PC-3 (cell line): Measurements from ENCODE around the gene COPS8. TPM values are rescaled to one million over a fixed set of nuclear protein-coding genes. Genes with fewer than 3 reads are reported as not detected.
A peak's percentile ranks its signal among the peaks of the same experiment; 100 is the strongest.

Experiments
- ATAC-seq: fragments of 200-7000 bp; cut with Tn5 transposase; 2 replicates; pipeline ENCODE4 v1.9.1; 2020; ENCODE audit warnings: mild to moderate bottlenecking, moderate library complexity
- BruUV-seq: library from RNA; stranded (reverse); fragments of 400-500 nt; replicated peaks from 2 replicates; lab custom pipeline; 2021; lab: Mats Ljungman, UMichigan
- CTCF ChIA-PET: fragments of 300-600 bp; sonication (Branson Sonifier 250); formaldehyde crosslinking; loops from one replicate; lab custom pipeline; 2022; ENCODE audit warnings: antibody characterized with exemption; lab: Charles Lee
- POLR2A ChIA-PET: fragments of 300-600 bp; sonication (Branson Sonifier 250); formaldehyde crosslinking; loops from one replicate; lab custom pipeline; 2022; ENCODE audit warnings: antibody characterized with exemption; ENCODE audit not compliant: unreplicated experiment; lab: Charles Lee
- DNase-seq: peaks from one replicate; pipeline ENCODE4 v3.0.0-alpha.2; 2015
- H2AFZ ChIP-seq: fragments of 300-600 bp; sonication (generic); 2 replicates; pipeline ENCODE4 v1.6.0; 2016; ENCODE audit warnings: antibody characterized with exemption, low read length
- H3F3A ChIP-seq: fragments of 300-600 bp; sonication (generic); one replicate; pipeline ENCODE4 v1.6.0; 2017; ENCODE audit warnings: antibody characterized with exemption, low read length, control low read depth, mild to moderate bottlenecking; ENCODE audit not compliant: unreplicated experiment
- H3K27ac ChIP-seq: fragments of 300-600 bp; sonication (generic); 2 replicates; pipeline ENCODE4 v1.5.1; 2016; ENCODE audit warnings: mild to moderate bottlenecking, low read length
- H3K27me3 ChIP-seq: fragments of 300-600 bp; sonication (generic); 2 replicates; pipeline ENCODE4 v1.6.1; 2016; ENCODE audit warnings: low read length, mixed read lengths
- H3K36me3 ChIP-seq: fragments of 300-600 bp; sonication (generic); 2 replicates; pipeline ENCODE4 v1.6.1; 2016; ENCODE audit warnings: low read depth, mixed run types, low read length, mixed read lengths
- H3K4me1 ChIP-seq: fragments of 300-600 bp; sonication (generic); 2 replicates; pipeline ENCODE4 v1.5.1; 2016; ENCODE audit warnings: low read length; ENCODE audit not compliant: insufficient read depth
- H3K4me2 ChIP-seq: fragments of 300-600 bp; sonication (generic); 2 replicates; pipeline ENCODE4 v1.6.0; 2016; ENCODE audit warnings: low read length
- H3K4me3 ChIP-seq: fragments of 300-600 bp; sonication (generic); 2 replicates; pipeline ENCODE4 v1.5.1; 2016; ENCODE audit warnings: mild to moderate bottlenecking, low read length, mixed read lengths
- H3K79me2 ChIP-seq: fragments of 300-600 bp; sonication (generic); 2 replicates; pipeline ENCODE4 v1.6.1; 2017; ENCODE audit warnings: low read length, mixed read lengths
- H3K9ac ChIP-seq: fragments of 300-600 bp; sonication (generic); 2 replicates; pipeline ENCODE4 v1.6.0; 2016; ENCODE audit warnings: mild to moderate bottlenecking, low read length
- H3K9me2 ChIP-seq: fragments of 300-600 bp; sonication (generic); replicated peaks from 2 replicates; pipeline ENCODE4 v1.6.1; 2016; ENCODE audit warnings: mixed run types, low read length, mixed read lengths
- H3K9me3 ChIP-seq: fragments of 300-600 bp; sonication (generic); 2 replicates; pipeline ENCODE4 v1.6.1; 2016; ENCODE audit warnings: low read length, mixed read lengths
- H4K20me1 ChIP-seq: fragments of 300-600 bp; sonication (generic); 2 replicates; pipeline ENCODE4 v1.6.1; 2016; ENCODE audit warnings: low read length, mixed read lengths
- CTCF ChIP-seq: fragments of 300-600 bp; sonication (generic); conservative IDR thresholded peaks from 2 replicates; pipeline ENCODE4 v1.5.1; 2017; ENCODE audit warnings: antibody characterized with exemption, low read depth, mild to moderate bottlenecking, low read length
- EZH2 ChIP-seq: fragments of 300-600 bp; sonication (generic); IDR thresholded peaks from one replicate; pipeline ENCODE4 v1.6.1; 2017; ENCODE audit warnings: antibody characterized with exemption, mild to moderate bottlenecking, low read length; ENCODE audit not compliant: unreplicated experiment
- EZH2phosphoT487 ChIP-seq: fragments of 300-600 bp; sonication (generic); IDR thresholded peaks from 2 replicates; pipeline ENCODE4 v1.6.1; 2018; ENCODE audit warnings: mild to moderate bottlenecking, antibody characterized with exemption, low read length, borderline replicate concordance
- intact Hi-C: fragments of 100-400 bp; cut with micrococcal nuclease; formaldehyde crosslinking; loops from 2 replicates; pipeline ENCODE4 v1.9.0; 2023
- total RNA-seq: library from RNA; depleted of rRNA; stranded (reverse); fragments of >200 nt; gene quantifications from 2 replicates; pipeline ENCODE4 v1.2.3, GENCODE V29; 2014

The COPS8 gene
- total RNA-seq, 1 experiment from 2014 or later, result 109 TPM

GRCh38 chr2:237131749-237132533 is 46.3 kb downstream of the COPS8 start:
- ChIA-PET POLR2A (no interaction called here), CTCF (interaction anchor here (0.6 kb wide), 1 partner anchor 18 kb away, joined by 3 read pairs; no protein-coding TSS in a partner anchor)
- no peaks in the 10 kb centered on the region for H3K9me2 ChIP-seq
- no peaks in the 10 kb centered on the region for H3K9me3 ChIP-seq
- no peak overlapping the region for H3K9ac ChIP-seq
- H3K27ac ChIP-seq, result no peak overlapping the region
- H4K20me1 ChIP-seq, result no peaks in the 10 kb centered on the region
- H3F3A ChIP-seq, result no peaks in the 10 kb centered on the region
- TF ChIP-seq CTCF (no peak), EZH2phosphoT487 (no peak), EZH2 (no peak)
- DNase-seq (no peak), ATAC-seq (no peak)
- no peak overlapping the region for H3K4me3 ChIP-seq
- H2AFZ ChIP-seq, result no peak overlapping the region
- intact Hi-C loops, result no loop called here
- no peaks in the 10 kb centered on the region for H3K36me3 ChIP-seq
- no peaks in the 10 kb centered on the region for H3K79me2 ChIP-seq
- peaks cover 15% of the 10 kb centered on the region for H3K4me1 ChIP-seq
- H3K4me2 ChIP-seq, result no peak overlapping the region
- H3K27me3 ChIP-seq, result no peaks in the 10 kb centered on the region
- no TSS peak for BruUV-seq

GRCh38 chr2:237132799-237133198 is 47.1 kb downstream of the COPS8 start:
- Histone ChIP-seq H2AFZ (no peak overlapping the region), H3K27ac (no peak overlapping the region), H3K4me1 (peaks cover 9% of the 10 kb centered on the region), H3K36me3 (no peaks in the 10 kb centered on the region), H3K4me3 (no peak overlapping the region), H3K9me2 (no peaks in the 10 kb centered on the region), H3K79me2 (no peaks in the 10 kb centered on the region), H3K9me3 (no peaks in the 10 kb centered on the region), H3K27me3 (no peaks in the 10 kb centered on the region), H4K20me1 (no peaks in the 10 kb centered on the region), H3K4me2 (no peak overlapping the region), H3K9ac (no peak overlapping the region), H3F3A (no peaks in the 10 kb centered on the region)
- no TSS peak for BruUV-seq
- ATAC-seq, result no peak
- ChIA-PET CTCF (no interaction called here), POLR2A (no interaction called here)
- intact Hi-C loops, result no loop called here
- TF ChIP-seq CTCF (peak; percentile 67), EZH2phosphoT487 (no peak)
- peak; percentile 48 for DNase-seq
